Ectodermal cell (in vitro differentiated cells): Measurements from ENCODE around the gene WFDC5.

ENCODE experiments used
- H3K27ac ChIP-seq: 2 replicates; pipeline ENCODE4 v1.7.0; 2013; ENCODE audit warnings: mild to moderate bottlenecking, low read depth, low read length; ENCODE audit not compliant: insufficient read depth, poor library complexity, severe bottlenecking
- H3K27me3 ChIP-seq: 2 replicates; pipeline ENCODE4 v1.7.0; 2013; ENCODE audit warnings: mild to moderate bottlenecking, low read length; ENCODE audit not compliant: insufficient read depth, control insufficient read depth, poor library complexity, severe bottlenecking
- H3K36me3 ChIP-seq: one replicate; pipeline ENCODE4 v1.7.0; 2013; ENCODE audit warnings: low read length; ENCODE audit not compliant: control insufficient read depth, insufficient read depth
- H3K4me1 ChIP-seq: one replicate; pipeline ENCODE4 v1.7.0; 2013; ENCODE audit warnings: low read length; ENCODE audit not compliant: control insufficient read depth, insufficient read depth
- H3K4me3 ChIP-seq: 2 replicates; pipeline ENCODE4 v1.7.0; 2013; ENCODE audit warnings: low read depth, low read length, control low read depth; ENCODE audit not compliant: insufficient read depth
- H3K9me3 ChIP-seq: 2 replicates; pipeline ENCODE4 v1.7.0; 2013; ENCODE audit warnings: mild to moderate bottlenecking, low read length, moderate library complexity; ENCODE audit not compliant: control insufficient read depth
- WGBS, 2 experiments: methylation state at CpG; one replicate each; pipeline ENCODE4 v1.1.7; 2013; ENCODE audit warnings: missing lambda C conversion rate in 2 of 2; 5-methylcytosine and 5-hydroxymethylcytosine counted together

Gene WFDC5

GRCh38 chr20:45101333-45101850, 13.6 kb downstream of the WFDC5 start:
- H3K27ac ChIP-seq, result no peak overlapping the region
- H3K36me3 ChIP-seq, result no peaks in the 10 kb centered on the region
- no peak overlapping the region for H3K4me3 ChIP-seq
- H3K27me3 ChIP-seq, result peaks cover 42% of the 10 kb centered on the region
- WGBS, 2 experiments, result 85 to 88% methylated on average over 5 of the region's 6 CpGs
- no peaks in the 10 kb centered on the region for H3K4me1 ChIP-seq
- H3K9me3 ChIP-seq, result no peaks in the 10 kb centered on the region

DNA sequence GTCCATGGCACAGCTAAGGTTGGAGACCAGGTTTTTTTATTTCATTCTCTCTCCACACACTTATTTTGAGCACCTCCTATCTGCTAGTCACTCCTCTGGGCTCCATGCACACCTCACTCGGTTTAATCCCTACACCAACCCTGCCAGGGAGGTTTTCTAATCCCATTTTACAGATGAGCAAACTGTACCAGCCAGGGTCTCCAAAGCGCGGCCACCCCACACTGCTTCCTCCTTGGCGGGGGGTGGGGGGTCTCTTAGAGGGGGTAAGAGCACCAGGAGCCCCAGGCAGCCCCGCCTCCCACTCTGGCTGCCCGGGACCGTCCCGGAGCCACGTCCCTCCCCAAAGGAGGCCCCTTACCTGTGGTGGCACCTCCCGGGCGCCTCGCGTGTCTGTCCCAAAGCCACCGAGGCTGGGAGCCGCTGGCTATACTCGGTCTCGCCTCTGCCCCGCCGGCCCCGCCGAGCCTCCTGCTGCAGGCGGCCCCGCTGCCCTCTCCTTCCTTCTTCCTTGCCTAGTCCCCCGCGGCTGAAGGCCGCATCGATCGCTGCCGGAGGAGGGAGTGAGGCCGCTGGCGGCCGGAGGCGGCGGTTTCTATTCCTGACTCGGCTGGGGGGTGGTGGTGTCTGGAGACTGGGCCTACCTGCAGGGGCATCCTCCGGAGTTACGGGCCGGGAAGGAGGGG, 14.3 kb downstream of the WFDC5 start, which contains the start of gene KCNS1:
Gene KCNS1, minus strand, starts transcription at position 565 of the 683 bp plus-strand sequence. CDS start 1,891 bp downstream, outside the sequence.
- H3K4me1 ChIP-seq, result no peaks in the 10 kb centered on the region
- no peaks in the 10 kb centered on the region for H3K9me3 ChIP-seq
- WGBS, 2 experiments, result 8 to 9% methylated on average over 38 of the region's 38 CpGs
- no peaks in the 10 kb centered on the region for H3K36me3 ChIP-seq
- H3K4me3 ChIP-seq, result peak within 1 kb of the TSS; percentile 3
- no peak within 1 kb of the TSS for H3K27ac ChIP-seq
- peaks cover 42% of the 10 kb centered on the region for H3K27me3 ChIP-seq

DNA sequence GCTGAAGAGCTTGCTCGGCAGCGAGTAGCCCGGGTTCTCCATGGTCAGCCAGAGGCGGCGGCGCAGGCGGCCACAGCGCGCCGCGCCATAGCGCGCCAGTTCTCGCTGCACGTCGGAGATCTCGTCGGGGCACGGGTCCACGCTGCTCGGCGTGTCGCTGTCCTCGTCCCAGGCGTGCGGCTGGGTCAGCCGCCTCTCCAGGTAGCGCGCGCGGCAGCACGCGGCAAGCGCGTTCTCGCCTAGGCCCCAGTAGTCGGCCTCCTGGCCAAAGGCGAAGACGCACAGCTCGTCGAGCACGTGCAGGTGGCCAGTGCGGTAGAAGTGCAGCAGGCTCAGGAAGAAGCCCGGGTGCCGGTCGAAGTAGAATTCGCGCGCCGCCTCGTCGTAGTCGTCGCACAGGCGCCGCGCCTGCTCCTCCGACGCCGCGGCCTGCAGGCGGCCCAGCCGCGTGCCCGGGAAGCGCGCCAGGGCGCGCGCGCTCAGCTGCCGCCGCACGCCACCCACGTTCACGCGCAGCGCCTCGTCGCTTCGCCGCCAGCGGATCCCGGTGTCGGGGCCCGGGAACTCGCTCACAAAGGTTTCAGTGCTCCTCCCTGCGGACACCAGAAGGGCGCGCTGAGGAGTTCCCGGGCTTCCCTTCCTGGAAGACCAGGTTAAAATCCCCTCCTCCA, 16.7 kb downstream of the WFDC5 start:
- Histone ChIP-seq H3K4me3 (no peak overlapping the region), H3K36me3 (no peaks in the 10 kb centered on the region), H3K27ac (no peak overlapping the region), H3K27me3 (peaks cover 42% of the 10 kb centered on the region), H3K9me3 (no peaks in the 10 kb centered on the region), H3K4me1 (no peaks in the 10 kb centered on the region)
- 76 to 78% methylated on average over 91 of the region's 91 CpGs for WGBS, 2 experiments

DNA sequence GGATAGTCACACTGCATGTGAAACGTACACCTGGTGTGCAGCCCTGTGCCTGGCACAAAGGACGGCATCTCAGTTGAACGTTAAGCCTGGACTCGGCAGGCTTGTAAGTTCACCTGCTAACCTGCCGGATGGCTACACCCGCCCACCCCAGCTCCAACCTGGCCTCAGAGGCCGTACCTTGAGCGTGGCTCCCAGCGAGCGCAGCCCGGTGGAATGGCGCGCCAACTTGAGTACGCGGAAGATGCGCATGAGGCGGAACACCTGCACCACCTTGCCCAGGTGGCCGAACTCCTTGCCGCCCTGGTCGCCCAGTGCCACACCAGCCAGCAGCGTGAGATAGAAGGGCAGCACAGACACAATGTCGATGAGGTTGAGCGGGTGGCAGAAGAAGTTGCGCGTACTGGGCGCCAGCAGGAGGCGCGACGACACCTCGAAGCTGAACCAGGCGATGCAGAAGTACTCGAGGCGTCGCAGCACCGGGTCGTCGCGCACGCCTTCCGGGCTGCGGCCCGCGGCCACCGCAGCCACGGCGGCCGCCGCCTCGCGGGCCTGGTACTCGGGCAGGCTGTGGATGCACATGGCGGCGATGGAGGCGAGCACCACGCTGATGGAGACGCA, 17.4 kb downstream of the WFDC5 start:
- no peaks in the 10 kb centered on the region for H3K36me3 ChIP-seq
- WGBS, 2 experiments, result 95 to 96% methylated on average over 56 of the region's 56 CpGs
- no peak overlapping the region for H3K27ac ChIP-seq
- no peaks in the 10 kb centered on the region for H3K9me3 ChIP-seq
- peaks cover 42% of the 10 kb centered on the region for H3K27me3 ChIP-seq
- no peak overlapping the region for H3K4me3 ChIP-seq
- H3K4me1 ChIP-seq, result no peaks in the 10 kb centered on the region

DNA sequence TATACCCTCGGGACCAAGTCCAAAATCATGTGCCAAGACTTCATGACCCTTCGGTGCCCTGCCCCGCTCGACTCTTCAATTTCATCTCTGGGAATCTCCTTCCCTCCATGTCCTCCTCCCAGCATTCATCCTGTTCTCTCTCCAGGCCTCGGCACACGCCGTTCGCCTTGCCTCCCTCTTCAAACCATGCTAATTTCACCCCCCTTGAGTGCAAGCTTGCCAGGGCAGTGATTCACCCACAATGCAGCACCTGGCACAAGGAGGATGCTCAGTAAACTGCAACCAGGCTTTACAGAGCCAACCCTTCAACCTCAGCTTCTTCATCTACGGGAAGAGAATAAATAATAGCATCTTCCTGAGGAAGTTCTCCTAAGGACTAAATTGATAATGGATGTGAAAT, 18.2 kb downstream of the WFDC5 start:
- H3K4me1 ChIP-seq, result no peaks in the 10 kb centered on the region
- H3K4me3 ChIP-seq, result no peak overlapping the region
- H3K27me3 ChIP-seq, result peaks cover 41% of the 10 kb centered on the region
- no peaks in the 10 kb centered on the region for H3K36me3 ChIP-seq
- WGBS, 2 experiments, result 91 to 93% methylated on average over 9 of the region's 9 CpGs
- no peaks in the 10 kb centered on the region for H3K9me3 ChIP-seq
- H3K27ac ChIP-seq, result no peak overlapping the region

GRCh38 chr20:45095805-45096238, 19.2 kb downstream of the WFDC5 start:
- peaks cover 32% of the 10 kb centered on the region for H3K27me3 ChIP-seq
- no peak overlapping the region for H3K27ac ChIP-seq
- 25 to 26% methylated on average over 7 of the region's 7 CpGs for WGBS, 2 experiments
- no peaks in the 10 kb centered on the region for H3K36me3 ChIP-seq
- H3K4me1 ChIP-seq, result no peaks in the 10 kb centered on the region
- H3K4me3 ChIP-seq, result no peak overlapping the region
- H3K9me3 ChIP-seq, result no peaks in the 10 kb centered on the region

DNA sequence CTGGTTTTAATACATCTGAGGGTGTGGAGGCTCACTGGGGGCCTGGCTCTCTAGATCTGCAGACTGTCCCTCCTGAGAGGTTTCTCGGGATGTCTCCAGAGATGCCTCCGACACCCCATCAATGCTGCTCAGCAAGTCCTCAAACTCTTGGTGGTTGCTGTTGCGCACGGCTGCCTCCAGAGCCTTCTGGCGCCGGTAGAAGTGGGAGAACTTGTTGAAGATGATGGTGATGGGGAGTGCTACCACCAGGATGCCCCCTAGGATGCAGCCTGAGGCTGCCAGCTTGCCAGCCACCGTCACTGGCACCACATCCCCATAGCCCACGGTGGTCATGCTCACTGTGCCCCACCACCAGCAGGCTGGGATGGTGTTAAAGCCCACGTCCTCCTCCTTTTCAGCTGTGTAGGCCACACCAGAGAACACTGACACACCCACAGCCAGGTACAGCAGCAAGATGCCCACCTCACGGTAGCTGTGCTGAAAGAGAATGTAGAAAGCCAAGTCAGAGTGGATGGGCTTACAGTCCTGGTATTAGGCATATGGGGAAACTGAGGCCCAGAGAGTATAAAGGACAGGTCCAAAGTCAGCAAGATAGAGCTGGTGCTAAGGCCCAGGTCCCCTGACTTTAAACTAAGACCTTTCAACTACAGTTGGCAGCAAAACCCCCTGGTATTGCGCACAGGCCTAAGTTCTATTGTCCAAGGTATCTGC, 20.0 kb downstream of the WFDC5 start:
- H3K36me3 ChIP-seq, result no peaks in the 10 kb centered on the region
- 93 to 95% methylated on average over 11 of the region's 11 CpGs for WGBS, 2 experiments
- H3K27ac ChIP-seq, result no peak overlapping the region
- no peaks in the 10 kb centered on the region for H3K9me3 ChIP-seq
- H3K4me3 ChIP-seq, result no peak overlapping the region
- peaks cover 24% of the 10 kb centered on the region for H3K27me3 ChIP-seq
- no peaks in the 10 kb centered on the region for H3K4me1 ChIP-seq

DNA sequence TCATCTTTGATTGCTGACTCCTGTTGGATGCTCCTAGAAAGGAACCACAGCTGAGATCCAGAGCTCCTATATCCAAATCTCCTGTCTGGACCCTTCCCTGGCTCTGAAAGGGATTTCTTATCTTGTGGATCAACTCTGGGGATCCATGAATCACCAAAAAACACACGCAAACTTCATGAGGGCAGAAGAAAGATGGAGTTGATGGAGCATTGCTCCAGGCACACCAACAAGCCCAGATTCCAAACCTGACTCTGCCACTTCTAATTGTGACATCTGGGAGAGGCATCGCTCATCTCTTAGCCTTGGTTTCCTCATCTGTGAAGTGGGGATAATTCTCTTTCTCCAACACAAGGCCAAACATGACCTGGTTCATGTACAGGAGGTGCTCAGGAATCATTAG, 20.8 kb downstream of the WFDC5 start:
- Histone ChIP-seq H3K4me1 (no peaks in the 10 kb centered on the region), H3K27me3 (peaks cover 16% of the 10 kb centered on the region), H3K27ac (no peak overlapping the region), H3K4me3 (no peak overlapping the region), H3K9me3 (no peaks in the 10 kb centered on the region), H3K36me3 (no peaks in the 10 kb centered on the region)
- 90 to 96% methylated on average over 2 of the region's 2 CpGs for WGBS, 2 experiments

GRCh38 chr20:45092898-45093297, 22.1 kb downstream of the WFDC5 start:
- H3K27ac ChIP-seq, result no peak overlapping the region
- 95 to 97% methylated on average over 6 to 7 of the region's 7 CpGs for WGBS, 2 experiments
- H3K4me1 ChIP-seq, result no peaks in the 10 kb centered on the region
- H3K36me3 ChIP-seq, result no peaks in the 10 kb centered on the region
- no peaks in the 10 kb centered on the region for H3K9me3 ChIP-seq
- H3K4me3 ChIP-seq, result no peak overlapping the region
- H3K27me3 ChIP-seq, result peaks cover 3% of the 10 kb centered on the region
